Common myeloid progenitor, CD34-positive (primary cell): Measurements from ENCODE around the gene ERGIC3.
"Not testable (repeated sequence)": the region's sequence is repeated elsewhere in the genome, so short reads cannot be mapped to it uniquely, and the experiment has no call there.

Experiments
- CTCF ChIA-PET: fragments of 350-600 bp; sonication (Branson Sonifier 250); formaldehyde crosslinking; loops from one replicate; lab custom pipeline; 2021; ENCODE audit warnings: antibody characterized with exemption; lab: Charles Lee
- POLR2A ChIA-PET: fragments of 350-600 bp; sonication (Branson Sonifier 250); formaldehyde crosslinking; loops from one replicate; lab custom pipeline; 2021; ENCODE audit warnings: antibody characterized with exemption; lab: Charles Lee
- DNase-seq, 3 donors: peaks; one replicate each; pipeline versions ENCODE4 v3.0.0 to v3.0.0-alpha.2; 2013
- H3K27ac ChIP-seq, 2 experiments: 1 replicate in 1 of 2; 2 replicates in 1 of 2; pipeline ENCODE4 v1.7.0; 2013; ENCODE audit warnings: inconsistent platforms in 2 of 2, low read length in 2 of 2, mild to moderate bottlenecking in 2 of 2, low read depth in 1 of 2, moderate library complexity in 1 of 2; ENCODE audit not compliant: severe bottlenecking in 2 of 2, insufficient read depth in 1 of 2, poor library complexity in 1 of 2
- H3K27me3 ChIP-seq, 5 experiments: replicated peaks in 2 of 5; 1 replicate in 3 of 5; 2 replicates in 2 of 5; pipeline versions ENCODE4 v1.6.1 to v1.7.0; 2013; ENCODE audit warnings: low read length in 4 of 5, mild to moderate bottlenecking in 2 of 5, moderate library complexity in 2 of 5, inconsistent platforms in 1 of 5; ENCODE audit not compliant: insufficient read depth in 5 of 5, control insufficient read depth in 4 of 5
- H3K36me3 ChIP-seq, 4 experiments: 1 replicate in 2 of 4; 2 replicates in 2 of 4; pipeline versions ENCODE4 v1.6.1 to v1.7.0; 2013; ENCODE audit warnings: low read length in 3 of 4, control low read depth in 1 of 4, mild to moderate bottlenecking in 1 of 4; ENCODE audit not compliant: control insufficient read depth in 4 of 4, insufficient read depth in 4 of 4
- H3K4me1 ChIP-seq, 4 experiments: 1 replicate in 3 of 4; 2 replicates in 1 of 4; pipeline versions ENCODE4 v1.6.1 to v1.7.1; 2013; ENCODE audit warnings: low read length in 3 of 4, mild to moderate bottlenecking in 3 of 4, control low read depth in 1 of 4, inconsistent platforms in 1 of 4, moderate library complexity in 1 of 4; ENCODE audit not compliant: control insufficient read depth in 4 of 4, insufficient read depth in 4 of 4; ENCODE audit errors: control extremely low read depth in 1 of 4
- H3K4me3 ChIP-seq, 7 experiments: 1 replicate in 4 of 7; 2 replicates in 3 of 7; pipeline versions ENCODE4 v1.5.1 to v1.7.0; 2013; ENCODE audit warnings: mild to moderate bottlenecking in 7 of 7, low read length in 6 of 7, moderate library complexity in 6 of 7, inconsistent platforms in 2 of 7, low read depth in 2 of 7, control low read depth in 1 of 7; ENCODE audit not compliant: insufficient read depth in 4 of 7, control insufficient read depth in 1 of 7; ENCODE audit errors: extremely low read depth in 1 of 7
- H3K9me3 ChIP-seq, 5 experiments: 1 replicate in 4 of 5; 2 replicates in 1 of 5; pipeline versions ENCODE4 v1.6.1 to v1.7.1; 2013; ENCODE audit warnings: low read length in 4 of 5, mild to moderate bottlenecking in 2 of 5, inconsistent platforms in 1 of 5, low read depth in 1 of 5, moderate library complexity in 1 of 5; ENCODE audit not compliant: control insufficient read depth in 4 of 5, insufficient read depth in 2 of 5; ENCODE audit errors: control extremely low read depth in 1 of 5
- WGBS: methylation state at CpG from one replicate; pipeline ENCODE4 v1.1.5; 2013; ENCODE audit not compliant: insufficient coverage; 5-methylcytosine and 5-hydroxymethylcytosine counted together

The ERGIC3 gene

GRCh38 chr20:35539756-35540212, 2.1 kb upstream of the ERGIC3 start:
- POLR2A ChIA-PET = no interaction called here
- H3K36me3 ChIP-seq = peaks cover 0 to 11% (median 5%) of the 10 kb centered on the region in 4 experiments
- H3K27me3 ChIP-seq = no peaks in the 10 kb centered on the region
- no peak overlapping the region for H3K27ac ChIP-seq
- WGBS = 57% methylated on average over 11 of the region's 11 CpGs
- peaks cover 0 to 17% (median 15%) of the 10 kb centered on the region in 4 experiments for H3K4me1 ChIP-seq
- DNase-seq = peak; percentile 34 to 69 (median 57)
- H3K9me3 ChIP-seq = no peaks in the 10 kb centered on the region
- peak overlapping the region in 1 of 7 experiments; percentile 26 for H3K4me3 ChIP-seq
- CTCF ChIA-PET = interaction anchor here (1.1 kb wide), 1 partner anchor 13 kb away, joined by 3 read pairs; no protein-coding TSS in a partner anchor

GRCh38 chr20:35541118-35541782, 628 bp upstream of the ERGIC3 start:
- Histone ChIP-seq H3K27me3 (no peaks in the 10 kb centered on the region), H3K4me1 (peaks cover 0 to 17% (median 15%) of the 10 kb centered on the region in 4 experiments), H3K27ac (peak overlapping the region in 1 of 2 experiments; percentile 86), H3K9me3 (no peaks in the 10 kb centered on the region), H3K4me3 (peak overlapping the region in 6 of 7 experiments; percentile 25 to 94 (median 85)), H3K36me3 (peaks cover 0 to 11% (median 8%) of the 10 kb centered on the region in 4 experiments)
- ChIA-PET CTCF (interaction anchor here (0.7 kb wide), 1 partner anchor 57 kb away, joined by 4 read pairs; no protein-coding TSS in a partner anchor), POLR2A (interaction anchor here (1.3 kb wide), 1 partner anchor 50 kb away, joined by 6 read pairs; no protein-coding TSS in a partner anchor)
- DNase-seq = no peak
- 50% methylated on average over 8 of the region's 13 CpGs for WGBS

GRCh38 chr20:35542990-35543389, 1.1 kb downstream of the ERGIC3 start:
- ChIA-PET CTCF (no interaction called here), POLR2A (no interaction called here)
- H3K27ac ChIP-seq = no peak overlapping the region
- peaks cover 0 to 17% (median 15%) of the 10 kb centered on the region in 4 experiments for H3K4me1 ChIP-seq
- H3K4me3 ChIP-seq = peak overlapping the region in 3 of 7 experiments; percentile 71 to 86 (median 86)
- DNase-seq = no peak
- H3K36me3 ChIP-seq = peaks cover 0 to 23% (median 14%) of the 10 kb centered on the region in 4 experiments
- H3K27me3 ChIP-seq = no peaks in the 10 kb centered on the region
- WGBS = no CpG with 5 or more reads among the region's 1 CpG
- no peaks in the 10 kb centered on the region for H3K9me3 ChIP-seq

GRCh38 chr20:35544436-35544835, 2.6 kb downstream of the ERGIC3 start:
- peaks cover 0 to 17% (median 15%) of the 10 kb centered on the region in 4 experiments for H3K4me1 ChIP-seq
- no peaks in the 10 kb centered on the region for H3K9me3 ChIP-seq
- peaks cover 0 to 36% (median 26%) of the 10 kb centered on the region in 4 experiments for H3K36me3 ChIP-seq
- no peaks in the 10 kb centered on the region for H3K27me3 ChIP-seq
- no peak overlapping the region for H3K4me3 ChIP-seq
- CTCF ChIA-PET = no interaction called here
- POLR2A ChIA-PET = no interaction called here
- WGBS = 100% methylated on average over 13 of the region's 16 CpGs
- no peak overlapping the region for H3K27ac ChIP-seq
- no peak for DNase-seq

- POLR2A ChIA-PET, DNase-seq, CTCF ChIA-PET, H3K9me3 ChIP-seq, H3K27ac ChIP-seq, H3K4me3 ChIP-seq, H3K27me3 ChIP-seq: not testable (repeated sequence)
- peaks cover 0 to 17% (median 15%) of the 10 kb centered on the region in 4 experiments for H3K4me1 ChIP-seq
- peaks cover 0 to 39% (median 27%) of the 10 kb centered on the region in 4 experiments for H3K36me3 ChIP-seq
- WGBS = 98% methylated on average over 5 of the region's 7 CpGs
Observed at GRCh38 chr20:35544941-35545340, 3.1 kb downstream of the ERGIC3 start.

GRCh38 chr20:35546127-35546526, 4.2 kb downstream of the ERGIC3 start:
- Histone ChIP-seq H3K4me1 (peaks cover 0 to 16% (median 14%) of the 10 kb centered on the region in 4 experiments), H3K27me3 (no peaks in the 10 kb centered on the region), H3K36me3 (peaks cover 0 to 46% (median 30%) of the 10 kb centered on the region in 4 experiments), H3K27ac (no peak overlapping the region), H3K4me3 (no peak overlapping the region), H3K9me3 (no peaks in the 10 kb centered on the region)
- WGBS = 100% methylated on average over 1 of the region's 1 CpG
- no peak for DNase-seq
- ChIA-PET POLR2A (no interaction called here), CTCF (interaction anchor here (1.1 kb wide), 1 partner anchor 36 kb away, joined by 3 read pairs; no protein-coding TSS in a partner anchor)

GRCh38 chr20:35547329-35547728, 5.5 kb downstream of the ERGIC3 start:
- POLR2A ChIA-PET = no interaction called here
- CTCF ChIA-PET = interaction anchor here (0.6 to 1.4 kb wide), 3 partner anchors 13 to 76 kb away, joined by 3 read pairs; no protein-coding TSS in a partner anchor

More at GRCh38 chr20:35547329-35547728, 5.5 kb downstream of the ERGIC3 start:
- Histone ChIP-seq H3K36me3 (peaks cover 3 to 58% (median 38%) of the 10 kb centered on the region in 4 experiments), H3K4me3 (no peak overlapping the region), H3K9me3 (no peaks in the 10 kb centered on the region), H3K27ac (no peak overlapping the region), H3K4me1 (peaks cover 0 to 6% (median 5%) of the 10 kb centered on the region in 4 experiments), H3K27me3 (no peaks in the 10 kb centered on the region)
- 93% methylated on average over 7 of the region's 9 CpGs for WGBS
- DNase-seq = no peak
